HEK293 (cell line): Measurements from ENCODE around the gene RAB10.

ENCODE experiments used
- CTCF ChIA-PET: fragments of 350-600 bp; formaldehyde crosslinking; extraction: SDS; loops from one replicate; lab custom pipeline; 2021; ENCODE audit warnings: antibody characterized with exemption; lab: Yijun Ruan, JAX
- POLR2A ChIA-PET: fragments of 300-600 bp; formaldehyde crosslinking; extraction: SDS; loops from one replicate; lab custom pipeline; 2020; ENCODE audit warnings: antibody characterized with exemption, inconsistent platforms; lab: Yijun Ruan, JAX
- H3K27ac ChIP-seq: fragments of 200-500 bp; sonication (Bioruptor generic); 2 replicates; pipeline ENCODE4 v1.5.1; 2014; ENCODE audit warnings: low read depth, low read length, control low read depth, inconsistent platforms; ENCODE audit errors: extremely low read depth
- H3K36me3 ChIP-seq, 2 experiments: fragments of 200-500 bp in 1 of 2; sonication (Bioruptor generic) in 1 of 2; 1 replicate in 1 of 2; 2 replicates in 1 of 2; pipeline ENCODE4 v1.5.1; 2014 to 2017; ENCODE audit warnings: inconsistent platforms in 2 of 2, low read length in 2 of 2; ENCODE audit not compliant: control insufficient read depth in 2 of 2, insufficient read depth in 1 of 2
- H3K4me1 ChIP-seq: fragments of 200-500 bp; sonication (Bioruptor generic); 2 replicates; pipeline ENCODE4 v1.5.1; 2014; ENCODE audit warnings: mild to moderate bottlenecking, low read length, inconsistent platforms; ENCODE audit not compliant: control insufficient read depth, insufficient read depth
- H3K4me3 ChIP-seq: 2 replicates; pipeline ENCODE4 v1.5.1; 2011; ENCODE audit warnings: low read depth, mild to moderate bottlenecking, control low read depth, low read length, moderate library complexity
- H3K9me3 ChIP-seq: fragments of 200-500 bp; sonication (Bioruptor generic); 2 replicates; pipeline ENCODE4 v1.5.1; 2014; ENCODE audit warnings: low read depth, low read length, inconsistent platforms; ENCODE audit not compliant: control insufficient read depth, insufficient read depth
- GLIS1 ChIP-seq: fragments of 450-650 bp; formaldehyde crosslinking; IDR thresholded peaks from 2 replicates; pipeline ENCODE4 v1.5.1; 2016; ENCODE audit warnings: missing biosample characterization, missing genetic modification characterization
- PRDM10 ChIP-seq: fragments of 450-650 bp; formaldehyde crosslinking; IDR thresholded peaks from 2 replicates; pipeline ENCODE4 v1.5.1; 2016; ENCODE audit warnings: missing biosample characterization, missing genetic modification characterization
- SCRT1 ChIP-seq: fragments of 450-650 bp; formaldehyde crosslinking; IDR thresholded peaks from 2 replicates; pipeline ENCODE4 v1.5.1; 2016; ENCODE audit warnings: missing biosample characterization, missing genetic modification characterization, borderline replicate concordance
- ZBTB20 ChIP-seq: fragments of 450-650 bp; formaldehyde crosslinking; IDR thresholded peaks from 2 replicates; pipeline ENCODE4 v1.5.1; 2016; ENCODE audit warnings: missing biosample characterization, missing genetic modification characterization
- ZBTB6 ChIP-seq: fragments of 450-650 bp; formaldehyde crosslinking; IDR thresholded peaks from 2 replicates; pipeline ENCODE4 v1.5.1; 2017; ENCODE audit warnings: missing biosample characterization, missing genetic modification characterization
- ZBTB8A ChIP-seq: fragments of 450-650 bp; formaldehyde crosslinking; IDR thresholded peaks from 2 replicates; pipeline ENCODE4 v1.5.1; 2016; ENCODE audit warnings: missing biosample characterization, missing genetic modification characterization
- ZIC2 ChIP-seq: fragments of 450-650 bp; formaldehyde crosslinking; IDR thresholded peaks from 2 replicates; pipeline ENCODE4 v1.5.1; 2016; ENCODE audit warnings: missing biosample characterization, missing genetic modification characterization
- ZNF169 ChIP-seq: fragments of 450-650 bp; formaldehyde crosslinking; IDR thresholded peaks from 2 replicates; pipeline ENCODE4 v1.5.1; 2016; ENCODE audit warnings: missing biosample characterization, missing genetic modification characterization
- ZNF335 ChIP-seq: fragments of 450-650 bp; formaldehyde crosslinking; conservative IDR thresholded peaks from 2 replicates; pipeline ENCODE4 v1.5.1; 2016; ENCODE audit warnings: missing biosample characterization, missing genetic modification characterization
- ZNF398 ChIP-seq: fragments of 450-650 bp; formaldehyde crosslinking; IDR thresholded peaks from 2 replicates; pipeline ENCODE4 v1.5.1; 2017; ENCODE audit warnings: missing biosample characterization, missing genetic modification characterization
- ZNF530 ChIP-seq: fragments of 450-650 bp; formaldehyde crosslinking; IDR thresholded peaks from 2 replicates; pipeline ENCODE4 v1.5.1; 2016; ENCODE audit warnings: low read depth, missing biosample characterization, missing genetic modification characterization
- ZNF580 ChIP-seq: fragments of 450-650 bp; formaldehyde crosslinking; IDR thresholded peaks from 2 replicates; pipeline ENCODE4 v1.5.1; 2016; ENCODE audit warnings: missing biosample characterization, missing genetic modification characterization
- ZNF677 ChIP-seq: fragments of 450-650 bp; IDR thresholded peaks from 2 replicates; pipeline ENCODE4 v1.5.0; 2018; ENCODE audit warnings: missing biosample characterization, mild to moderate bottlenecking, missing genetic modification characterization, moderate library complexity

Gene RAB10

GRCh38 chr2:26000561-26001082 is 33.3 kb upstream of the RAB10 start:
- CTCF ChIA-PET = interaction anchor here (0.7 to 1.8 kb wide), 3 partner anchors 9 to 145 kb away, joined by 3 to 12 read pairs (median 8); no protein-coding TSS in a partner anchor
- H3K27ac ChIP-seq = no peak overlapping the region
- no peaks in the 10 kb centered on the region for H3K36me3 ChIP-seq
- POLR2A ChIA-PET = no interaction called here
- no peak for TF ChIP-seq ZNF580 (tag by site-specific recombination)
- TF ChIP-seq, all 188 proteins: peak for 0
- H3K9me3 ChIP-seq = no peaks in the 10 kb centered on the region
- H3K4me3 ChIP-seq = no peak overlapping the region
- H3K4me1 ChIP-seq = no peaks in the 10 kb centered on the region

DNA sequence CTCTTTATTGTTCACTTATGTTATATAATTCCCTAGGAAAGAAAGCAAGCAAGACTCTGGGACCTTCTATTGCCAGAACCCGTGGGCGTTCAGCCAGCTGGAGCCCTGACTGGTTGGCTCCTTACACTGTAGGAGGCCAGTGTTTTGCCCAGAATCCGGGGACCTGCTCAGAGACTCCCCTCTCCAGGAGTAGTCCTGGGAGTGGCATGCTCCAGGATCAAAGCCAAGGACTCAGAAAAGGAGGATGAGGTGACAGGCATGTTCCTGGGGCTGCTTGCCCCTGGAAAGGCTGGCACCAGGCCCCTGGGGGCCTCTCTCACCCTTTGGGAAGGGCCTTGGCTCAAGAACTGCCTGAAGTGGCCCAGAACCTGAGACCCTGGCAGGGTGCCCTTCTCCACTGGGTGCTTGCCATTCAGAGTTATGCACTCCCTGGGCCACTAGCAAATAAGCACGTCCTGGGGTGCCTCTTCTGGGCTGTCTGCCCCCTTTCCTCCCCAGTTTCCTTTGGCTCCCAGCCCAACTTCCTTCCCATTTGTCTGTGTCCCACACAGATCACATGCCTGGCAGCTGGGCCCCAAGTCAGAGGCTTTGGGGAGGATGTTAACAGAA is 32.0 kb upstream of the RAB10 start:
- ChIA-PET CTCF (no interaction called here), POLR2A (interaction anchor here (0.6 kb wide), 1 partner anchor 315 kb away, joined by 3 read pairs; no protein-coding TSS in a partner anchor)
- H3K4me1 ChIP-seq = no peaks in the 10 kb centered on the region
- TF ChIP-seq SCRT1 (tag by site-specific recombination) (no peak), PRDM10 (tag by site-specific recombination) (peak; percentile 91), ZNF169 (tag by site-specific recombination) (no peak), ZNF677 (no peak), ZBTB8A (tag by site-specific recombination) (peak; percentile 37; the same call in 1 of the 2 replicates), ZBTB6 (tag by site-specific recombination) (no peak), GLIS1 (peak; percentile 70), ZNF530 (no peak), ZIC2 (tag by site-specific recombination) (peak; percentile 84), ZNF398 (tag by site-specific recombination) (peak; percentile 56), ZNF335 (tag by site-specific recombination) (peak; percentile 96), ZBTB20 (tag by site-specific recombination) (0 out of 2 replicates have a peak, but pooled peaks have one; percentile 11)
- H3K27ac ChIP-seq = no peak overlapping the region
- no peak overlapping the region for H3K4me3 ChIP-seq
- no peaks in the 10 kb centered on the region for H3K9me3 ChIP-seq
- no peaks in the 10 kb centered on the region for H3K36me3 ChIP-seq
